Left ventricle myocardium inferior (tissue), 1 donor: Measurements from ENCODE around the gene MTAP. TPM values are rescaled to one million over a fixed set of nuclear protein-coding genes. Genes with fewer than 3 reads are reported as not detected.

ENCODE experiments used
- DNase-seq: peaks from one replicate; pipeline ENCODE4 v3.0.0-alpha.2; 2020
- H3K27ac ChIP-seq: fragments of 200-600 bp; replicated peaks from 2 replicates; pipeline ENCODE4 v1.8.0; 2021
- H3K27me3 ChIP-seq: fragments of 200-600 bp; 2 replicates; pipeline ENCODE4 v1.8.0; 2021; ENCODE audit warnings: low read depth
- H3K36me3 ChIP-seq: fragments of 200-600 bp; 2 replicates; pipeline ENCODE4 v1.8.0; 2021
- H3K4me1 ChIP-seq: fragments of 200-600 bp; 2 replicates; pipeline ENCODE4 v1.8.0; 2021
- H3K4me3 ChIP-seq: fragments of 200-600 bp; 2 replicates; pipeline ENCODE4 v1.8.0; 2021; ENCODE audit warnings: mild to moderate bottlenecking, moderate library complexity
- H3K9me3 ChIP-seq: fragments of 200-600 bp; replicated peaks from 2 replicates; pipeline ENCODE4 v1.8.0; 2021
- CTCF ChIP-seq: fragments of 200-600 bp; IDR thresholded peaks from 2 replicates; pipeline ENCODE4 v1.8.0; 2021; ENCODE audit warnings: antibody characterized with exemption, mild to moderate bottlenecking, borderline replicate concordance
- intact Hi-C: fragments of 100-400 bp; cut with micrococcal nuclease; formaldehyde crosslinking; loops from one replicate; pipeline ENCODE4 v1.11.0; 2022
- total RNA-seq: library from RNA; stranded (reverse); fragmentation: NEBNext Ultra II Directional; extraction: Animal tissue kit (Norgen Biotek cat#: 25700); gene quantifications from one replicate; pipeline ENCODE4 v1.2.1, GENCODE V29; 2021
- donor health status: DM: no; HTN: yes; CAD: no; lungs with severe emphysema.

Gene MTAP
- total RNA-seq, 1 donor from 2014 or later: 25.3 TPM

GRCh38 chr9:21833090-21833801, 30.8 kb downstream of the MTAP start:
- H3K27ac ChIP-seq: no peak overlapping the region

GRCh38 chr9:21835121-21835520, 32.7 kb downstream of the MTAP start:
- Histone ChIP-seq H3K27me3 (no peaks in the 10 kb centered on the region), H3K4me3 (no peak overlapping the region), H3K9me3 (no peaks in the 10 kb centered on the region), H3K4me1 (peaks cover 14% of the 10 kb centered on the region), H3K27ac (no peak overlapping the region), H3K36me3 (peaks cover 81% of the 10 kb centered on the region)
- no peak for TF ChIP-seq CTCF
- intact Hi-C loops: no loop called here
- no peak for DNase-seq

More at GRCh38 chr9:21833090-21833801, 30.8 kb downstream of the MTAP start:
- no peak overlapping the region for H3K4me3 ChIP-seq
- intact Hi-C loops: no loop called here
- TF ChIP-seq CTCF: no peak
- peaks cover 82% of the 10 kb centered on the region for H3K36me3 ChIP-seq
- no peak for DNase-seq
- no peaks in the 10 kb centered on the region for H3K27me3 ChIP-seq
- peaks cover 14% of the 10 kb centered on the region for H3K4me1 ChIP-seq
- H3K9me3 ChIP-seq: no peaks in the 10 kb centered on the region

- no peaks in the 10 kb centered on the region for H3K27me3 ChIP-seq
- H3K27ac ChIP-seq: no peak overlapping the region
- intact Hi-C loops: no loop called here
- no peak overlapping the region for H3K4me3 ChIP-seq
- H3K36me3 ChIP-seq: peaks cover 86% of the 10 kb centered on the region
- no peak for DNase-seq
- peaks cover 11% of the 10 kb centered on the region for H3K4me1 ChIP-seq
- no peaks in the 10 kb centered on the region for H3K9me3 ChIP-seq
- TF ChIP-seq CTCF: no peak
These were observed 34.2 kb downstream of the MTAP start for GRCh38 chr9:21836437-21837161.

GRCh38 chr9:21837501-21837900, 35.1 kb downstream of the MTAP start:
- no peak for DNase-seq
- intact Hi-C loops: no loop called here
- Histone ChIP-seq H3K27me3 (no peaks in the 10 kb centered on the region), H3K27ac (no peak overlapping the region), H3K9me3 (no peaks in the 10 kb centered on the region), H3K4me3 (no peak overlapping the region), H3K36me3 (peaks cover 87% of the 10 kb centered on the region), H3K4me1 (peaks cover 2% of the 10 kb centered on the region)
- TF ChIP-seq CTCF: no peak

- no peak overlapping the region for H3K27ac ChIP-seq
- no peak for DNase-seq
- peaks cover 13% of the 10 kb centered on the region for H3K9me3 ChIP-seq
- H3K4me1 ChIP-seq: no peaks in the 10 kb centered on the region
- intact Hi-C loops: loop anchor here (2.0 kb wide), 1 partner anchor 24 kb away; no protein-coding TSS in a partner anchor
- H3K36me3 ChIP-seq: peaks cover 56% of the 10 kb centered on the region
- H3K27me3 ChIP-seq: no peaks in the 10 kb centered on the region
- TF ChIP-seq CTCF: no peak
- H3K4me3 ChIP-seq: no peak overlapping the region
These were observed 38.2 kb downstream of the MTAP start for GRCh38 chr9:21840647-21841046.
